Karpas-422 (cell line): ENCODE data around the gene PRG3. TPM values are rescaled to one million over a fixed set of nuclear protein-coding genes. Genes with fewer than 3 reads are reported as not detected.

ENCODE experiments used
- DNase-seq: peaks from one replicate; pipeline ENCODE4 v3.0.0-alpha.2; 2015
- H2AFZ ChIP-seq: fragments of 200-600 bp; sonication (generic); 2 replicates; pipeline ENCODE4 v1.6.1; 2014; ENCODE audit warnings: antibody characterized with exemption, low read length, mixed read lengths
- H3K27ac ChIP-seq: fragments of 200-600 bp; sonication (generic); 2 replicates; pipeline ENCODE4 v1.5.1; 2014; ENCODE audit warnings: mild to moderate bottlenecking, low read length, moderate library complexity
- H3K27me3 ChIP-seq: fragments of 200-600 bp; sonication (generic); 2 replicates; pipeline ENCODE4 v1.6.1; 2014; ENCODE audit warnings: low read length, mixed read lengths
- H3K36me3 ChIP-seq: fragments of 200-600 bp; sonication (generic); 2 replicates; pipeline ENCODE4 v1.6.1; 2014; ENCODE audit warnings: low read length, mixed read lengths; ENCODE audit not compliant: insufficient read depth
- H3K4me1 ChIP-seq: fragments of 200-600 bp; sonication (generic); 2 replicates; pipeline ENCODE4 v1.6.1; 2014; ENCODE audit warnings: mild to moderate bottlenecking, low read length, mixed read lengths
- H3K4me2 ChIP-seq: fragments of 200-600 bp; sonication (generic); 2 replicates; pipeline ENCODE4 v1.6.1; 2014; ENCODE audit warnings: low read length, low read depth, mild to moderate bottlenecking; ENCODE audit not compliant: poor library complexity, severe bottlenecking
- H3K4me3 ChIP-seq: fragments of 200-600 bp; sonication (generic); 2 replicates; pipeline ENCODE4 v1.5.1; 2014; ENCODE audit warnings: mild to moderate bottlenecking, antibody characterized with exemption, low read length, mixed read lengths
- H3K79me2 ChIP-seq: fragments of 200-600 bp; sonication (generic); 2 replicates; pipeline ENCODE4 v1.6.1; 2014; ENCODE audit warnings: mild to moderate bottlenecking, low read length, mixed read lengths
- H3K9ac ChIP-seq: fragments of 200-600 bp; sonication (generic); 2 replicates; pipeline ENCODE4 v1.6.0; 2014; ENCODE audit warnings: low read length
- H3K9me2 ChIP-seq: fragments of 200-600 bp; sonication (generic), shearing (Covaris generic); replicated peaks from 2 replicates; pipeline ENCODE4 v1.6.0; 2014; ENCODE audit warnings: mild to moderate bottlenecking, low read length, moderate library complexity; ENCODE audit not compliant: insufficient read depth
- H3K9me3 ChIP-seq: fragments of 300-700, 200-600 bp; sonication (generic); 2 replicates; pipeline ENCODE4 v1.6.1; 2014; ENCODE audit warnings: low read length, mixed read lengths
- H4K20me1 ChIP-seq: fragments of 200-600 bp; sonication (generic); 2 replicates; pipeline ENCODE4 v1.6.1; 2014; ENCODE audit warnings: mild to moderate bottlenecking, antibody characterized with exemption, low read length, low read depth; ENCODE audit not compliant: insufficient read depth
- total RNA-seq: library from RNA; depleted of rRNA; stranded (reverse); fragments of >200 nt; shearing (Covaris generic); gene quantifications from 2 replicates; pipeline ENCODE4 v1.2.3, GENCODE V29; 2014; ENCODE audit warnings: low replicate concordance

Gene PRG3
- total RNA-seq, 1 experiment from 2014 or later = not detected

DNA sequence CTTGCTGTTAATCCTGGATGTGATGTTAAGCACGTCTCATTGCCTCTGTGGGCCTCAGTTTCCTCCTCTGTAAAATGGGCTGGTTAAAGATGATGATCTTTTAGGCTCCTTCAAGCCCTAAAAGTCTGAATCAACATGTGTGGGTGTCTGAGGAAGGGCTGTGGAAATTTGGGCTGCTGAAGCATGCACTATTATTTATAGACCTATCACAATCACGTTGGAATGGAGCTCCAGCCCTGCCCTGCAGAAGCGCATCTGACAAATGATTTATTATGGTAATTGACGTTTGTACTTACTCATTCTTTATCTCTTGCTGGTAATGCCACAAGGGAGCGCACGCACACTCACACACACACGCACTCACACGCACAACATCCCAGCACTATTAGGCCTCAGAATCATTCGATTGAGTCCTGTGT, 22.4 kb downstream of the PRG3 start:
- DNase-seq = no peak
- Histone ChIP-seq H3K9ac (no peak overlapping the region), H3K9me3 (no peaks in the 10 kb centered on the region), H3K4me3 (no peak overlapping the region), H3K4me2 (no peak overlapping the region), H3K27ac (no peak overlapping the region), H3K79me2 (no peaks in the 10 kb centered on the region), H3K27me3 (no peaks in the 10 kb centered on the region), H3K4me1 (no peaks in the 10 kb centered on the region), H3K36me3 (no peaks in the 10 kb centered on the region), H3K9me2 (no peaks in the 10 kb centered on the region), H4K20me1 (no peaks in the 10 kb centered on the region), H2AFZ (no peak overlapping the region)

DNA sequence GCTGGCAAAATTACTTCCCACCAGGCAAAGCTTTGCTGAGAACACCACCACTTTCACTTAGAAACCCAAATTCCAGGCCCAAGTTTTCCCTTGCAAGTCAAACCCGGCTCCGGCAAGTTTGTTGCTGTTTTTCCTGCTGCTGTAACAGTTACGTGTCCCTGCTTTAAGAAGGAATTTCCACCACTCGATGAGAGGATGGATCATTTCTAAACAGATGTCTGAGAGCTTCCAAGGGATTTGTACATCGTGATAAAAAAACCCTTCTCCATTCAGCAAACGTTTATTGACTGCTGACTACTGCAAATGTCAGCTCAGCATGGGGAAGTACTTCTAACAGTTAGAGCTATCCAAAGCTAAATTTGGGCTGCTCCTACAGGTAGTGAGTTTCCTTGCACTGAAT, 23.1 kb downstream of the PRG3 start:
- Histone ChIP-seq H3K27me3 (no peaks in the 10 kb centered on the region), H3K79me2 (no peaks in the 10 kb centered on the region), H3K36me3 (no peaks in the 10 kb centered on the region), H3K4me1 (no peaks in the 10 kb centered on the region), H4K20me1 (no peaks in the 10 kb centered on the region), H3K4me2 (no peak overlapping the region), H3K9me2 (no peaks in the 10 kb centered on the region), H3K4me3 (no peak overlapping the region), H3K9me3 (no peaks in the 10 kb centered on the region), H3K27ac (no peak overlapping the region), H3K9ac (no peak overlapping the region), H2AFZ (no peak overlapping the region)
- DNase-seq = no peak

DNA sequence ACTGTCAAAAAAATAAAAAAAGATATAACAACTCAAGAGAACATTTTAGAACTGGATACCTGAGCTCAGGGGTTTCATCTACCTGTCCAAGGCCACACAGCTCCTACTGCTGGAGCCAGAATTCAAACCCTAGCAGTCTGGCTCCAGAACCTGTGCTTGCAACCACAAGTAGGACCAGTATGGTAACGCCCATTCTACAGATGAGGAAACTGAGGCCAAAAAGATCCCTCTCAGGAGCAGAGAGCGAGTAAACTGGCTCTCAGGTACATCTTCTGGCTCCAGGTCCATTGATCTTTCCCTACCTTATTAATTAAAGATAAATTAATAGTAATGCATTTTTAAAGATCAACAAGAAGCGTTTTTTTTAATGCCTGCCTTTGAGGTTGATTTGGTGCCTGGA, 23.6 kb downstream of the PRG3 start:
- Histone ChIP-seq H3K4me3 (no peak overlapping the region), H3K4me1 (no peaks in the 10 kb centered on the region), H3K36me3 (no peaks in the 10 kb centered on the region), H4K20me1 (no peaks in the 10 kb centered on the region), H3K27ac (no peak overlapping the region), H3K4me2 (no peak overlapping the region), H3K9me2 (no peaks in the 10 kb centered on the region), H2AFZ (no peak overlapping the region), H3K9ac (no peak overlapping the region), H3K27me3 (no peaks in the 10 kb centered on the region), H3K9me3 (no peaks in the 10 kb centered on the region), H3K79me2 (no peaks in the 10 kb centered on the region)
- DNase-seq = no peak

DNA sequence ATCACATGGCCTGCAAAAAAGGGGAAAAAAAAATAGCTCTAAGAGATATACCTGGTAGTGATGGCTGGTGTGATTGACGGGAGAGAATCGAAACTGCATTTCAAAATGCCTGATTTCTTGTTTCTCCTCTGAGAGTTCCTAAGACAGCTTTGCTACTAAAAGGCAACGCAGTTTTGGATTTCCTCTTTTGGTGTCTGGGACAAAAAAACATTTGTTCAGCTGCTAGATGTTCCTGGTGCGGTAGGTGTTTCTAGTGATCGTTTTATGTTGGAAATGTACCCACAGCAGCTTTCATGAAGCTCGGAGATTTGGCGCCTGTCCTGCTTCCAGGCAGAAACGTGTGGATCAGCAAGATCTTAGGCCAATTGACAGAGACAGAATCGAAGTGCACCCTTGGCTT, 24.7 kb downstream of the PRG3 start:
- H4K20me1 ChIP-seq = no peaks in the 10 kb centered on the region
- H2AFZ ChIP-seq = no peak overlapping the region
- H3K4me2 ChIP-seq = no peak overlapping the region
- H3K27ac ChIP-seq = no peak overlapping the region
- H3K36me3 ChIP-seq = no peaks in the 10 kb centered on the region
- H3K4me3 ChIP-seq = no peak overlapping the region
- no peaks in the 10 kb centered on the region for H3K4me1 ChIP-seq
- DNase-seq = no peak
- H3K9ac ChIP-seq = no peak overlapping the region
- no peaks in the 10 kb centered on the region for H3K9me2 ChIP-seq
- no peaks in the 10 kb centered on the region for H3K9me3 ChIP-seq
- no peaks in the 10 kb centered on the region for H3K27me3 ChIP-seq
- no peaks in the 10 kb centered on the region for H3K79me2 ChIP-seq

DNA sequence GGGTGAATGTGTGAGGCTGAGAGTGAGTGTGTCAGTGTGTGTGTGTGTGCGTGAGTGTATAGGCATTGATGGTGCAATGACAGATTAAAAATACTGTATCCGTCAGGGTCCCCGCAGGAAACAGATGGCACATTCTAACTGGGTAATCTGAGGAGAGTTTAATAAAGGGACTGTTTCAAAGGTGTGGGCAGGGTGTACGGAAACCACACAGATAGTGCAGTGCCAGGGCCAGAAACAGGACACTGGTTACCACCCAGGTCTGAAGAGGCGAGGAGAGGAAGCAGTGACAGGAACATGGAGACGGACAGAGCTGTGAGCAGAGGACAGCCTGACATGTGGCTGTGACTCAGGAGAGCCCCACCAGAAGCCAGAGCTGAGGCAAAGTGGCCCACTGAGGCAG, 26.3 kb downstream of the PRG3 start:
- Histone ChIP-seq H3K4me2 (no peak overlapping the region), H3K79me2 (no peaks in the 10 kb centered on the region), H3K27ac (no peak overlapping the region), H3K36me3 (no peaks in the 10 kb centered on the region), H3K9ac (no peak overlapping the region), H2AFZ (no peak overlapping the region), H3K27me3 (no peaks in the 10 kb centered on the region), H3K9me2 (no peaks in the 10 kb centered on the region), H3K4me3 (no peak overlapping the region), H4K20me1 (no peaks in the 10 kb centered on the region), H3K4me1 (no peaks in the 10 kb centered on the region), H3K9me3 (no peaks in the 10 kb centered on the region)
- DNase-seq = no peak

DNA sequence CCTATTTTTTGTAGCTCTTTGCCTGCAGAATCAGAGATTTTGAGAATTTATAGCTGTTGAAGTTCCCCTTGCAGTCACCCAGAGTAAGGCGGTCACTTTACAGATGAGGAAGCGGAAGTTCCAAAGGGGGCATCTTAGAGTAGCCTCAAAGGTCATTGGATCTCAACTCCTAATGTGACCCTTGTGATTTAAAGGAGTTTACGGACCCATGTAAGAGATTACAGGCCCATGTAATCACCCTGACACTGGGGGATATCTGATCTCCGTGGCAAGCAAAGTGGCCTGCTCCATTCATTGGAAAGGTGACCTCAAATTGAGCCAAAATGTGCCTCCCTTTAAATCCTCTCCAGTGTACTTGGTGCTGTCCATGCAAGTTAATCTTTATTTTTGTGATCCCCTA, 27.1 kb downstream of the PRG3 start:
- Histone ChIP-seq H3K9me2 (no peaks in the 10 kb centered on the region), H3K4me3 (no peak overlapping the region), H3K36me3 (no peaks in the 10 kb centered on the region), H3K9ac (no peak overlapping the region), H2AFZ (no peak overlapping the region), H3K4me1 (no peaks in the 10 kb centered on the region), H3K4me2 (no peak overlapping the region), H3K79me2 (no peaks in the 10 kb centered on the region), H3K27me3 (no peaks in the 10 kb centered on the region), H3K9me3 (no peaks in the 10 kb centered on the region), H4K20me1 (no peaks in the 10 kb centered on the region), H3K27ac (no peak overlapping the region)
- no peak for DNase-seq

DNA sequence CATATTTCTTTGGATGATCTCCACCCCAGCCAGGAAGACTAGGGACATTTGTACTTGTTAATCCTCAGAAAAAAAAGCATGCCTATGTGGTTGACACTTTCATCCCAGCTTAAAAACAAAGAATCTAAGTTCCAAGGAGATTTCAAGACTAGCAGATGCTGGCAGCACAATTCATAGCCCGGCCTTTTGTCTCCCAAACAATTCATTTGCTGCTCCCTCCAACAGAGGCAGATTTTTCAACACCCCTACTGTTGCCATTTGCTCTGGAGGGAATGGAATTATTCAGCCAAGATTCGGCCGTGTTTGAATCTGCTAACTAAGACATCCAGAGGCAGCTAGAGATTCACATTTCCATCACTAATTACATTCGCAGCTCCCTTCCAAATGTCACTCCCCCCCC, 27.5 kb downstream of the PRG3 start:
- H3K27ac ChIP-seq = no peak overlapping the region
- H3K27me3 ChIP-seq = no peaks in the 10 kb centered on the region
- DNase-seq = no peak
- H3K79me2 ChIP-seq = no peaks in the 10 kb centered on the region
- no peaks in the 10 kb centered on the region for H3K9me3 ChIP-seq
- no peaks in the 10 kb centered on the region for H3K9me2 ChIP-seq
- H3K9ac ChIP-seq = no peak overlapping the region
- no peaks in the 10 kb centered on the region for H3K4me1 ChIP-seq
- no peak overlapping the region for H3K4me2 ChIP-seq
- H2AFZ ChIP-seq = no peak overlapping the region
- no peaks in the 10 kb centered on the region for H4K20me1 ChIP-seq
- no peak overlapping the region for H3K4me3 ChIP-seq
- H3K36me3 ChIP-seq = no peaks in the 10 kb centered on the region

DNA sequence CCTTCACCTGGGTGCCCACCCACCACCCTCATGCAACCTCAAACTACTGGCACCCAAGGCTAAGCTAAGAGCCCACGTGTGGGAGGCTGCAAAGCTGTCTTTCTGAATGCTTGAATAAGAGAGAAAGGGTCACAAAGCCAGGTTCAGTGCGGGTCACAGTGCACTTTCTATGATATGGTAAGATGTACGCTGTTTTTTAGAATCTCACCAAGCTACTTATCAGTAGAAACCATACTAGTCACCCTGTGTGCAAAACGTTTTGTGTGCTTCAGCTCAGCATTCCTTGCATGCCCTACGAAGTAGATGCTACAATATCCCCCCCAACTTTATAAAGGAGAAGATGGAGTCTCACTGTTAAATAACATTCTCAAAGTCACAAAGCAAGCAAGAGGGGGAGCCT, 27.9 kb downstream of the PRG3 start:
- Histone ChIP-seq H3K4me3 (no peak overlapping the region), H3K27ac (no peak overlapping the region), H2AFZ (no peak overlapping the region), H3K9ac (no peak overlapping the region), H4K20me1 (no peaks in the 10 kb centered on the region), H3K79me2 (no peaks in the 10 kb centered on the region), H3K9me3 (no peaks in the 10 kb centered on the region), H3K4me1 (no peaks in the 10 kb centered on the region), H3K9me2 (no peaks in the 10 kb centered on the region), H3K27me3 (no peaks in the 10 kb centered on the region), H3K36me3 (no peaks in the 10 kb centered on the region), H3K4me2 (no peak overlapping the region)
- DNase-seq = no peak
